Measurements from ENCODE around the gene ANAPC16. TPM values are rescaled to one million over a fixed set of nuclear protein-coding genes. Genes with fewer than 3 reads are reported as not detected.

The ANAPC16 gene
- total RNA-seq, 1 experiment from 2014 or later, result 71.1 TPM

DNA sequence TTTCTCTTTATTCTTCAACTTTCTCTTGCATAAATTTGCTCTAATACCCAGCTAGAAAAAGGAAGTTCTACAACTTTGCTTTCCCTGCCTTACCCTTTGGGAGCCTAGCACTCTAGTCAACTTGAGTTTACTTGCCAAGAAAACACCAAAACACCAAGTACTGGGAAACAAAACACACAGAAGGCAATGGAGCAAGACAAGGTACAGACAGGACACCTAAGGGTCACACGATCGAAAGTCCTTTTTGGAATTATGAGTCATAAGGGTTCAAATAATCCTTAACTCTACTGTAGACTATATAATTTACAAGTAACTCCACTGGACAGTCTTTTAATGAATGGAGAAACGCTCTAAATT, 42.6 kb upstream of the ANAPC16 start:
- Histone ChIP-seq H3K9ac (ENCODE audit: low read length) (peak overlapping the region; percentile 23; the same call in 1 of the 2 replicates), H3K4me3 (replicated peaks in 1 of 2; ENCODE audit: low read depth in 1 of 2, low read length in 2 of 2) (0 out of 4 replicates have a peak overlapping the region, but pooled peaks of 1 of the 2 experiments have one; percentile 11), H3K79me2 (ENCODE audit: insufficient read depth, low read length) (no peaks in the 10 kb centered on the region), H4K20me1 (ENCODE audit: insufficient read depth) (no peaks in the 10 kb centered on the region), H3K9me3 (ENCODE audit: control insufficient read depth in 1 of 2, insufficient read depth in 1 of 2, low read depth in 1 of 2, low read length in 2 of 2) (no peaks in the 10 kb centered on the region), H3K27me3 (ENCODE audit: insufficient read depth, low read length) (no peaks in the 10 kb centered on the region), H3K4me2 (ENCODE audit: low read length) (peak overlapping the region; percentile 63), H3K4me1 (ENCODE audit: control insufficient read depth in 1 of 2, insufficient read depth in 2 of 2, low read length in 2 of 2) (peaks cover 67 to 75% of the 10 kb centered on the region in 2 experiments), H3K36me3 (ENCODE audit: control insufficient read depth in 1 of 2, insufficient read depth in 2 of 2, low read length in 2 of 2) (no peaks in the 10 kb centered on the region), H3K27ac (ENCODE audit: low read depth, low read length) (peak overlapping the region; percentile 74), H3K9me2 (ENCODE audit: insufficient read depth) (no peaks in the 10 kb centered on the region), H2AFZ (ENCODE audit: low read depth, low read length, poor library complexity, severe bottlenecking) (no peak overlapping the region)
- ChIA-PET POLR2A (interaction anchor here (1.2 to 1.5 kb wide), 2 partner anchors 42 to 147 kb away, joined by 3 to 4 read pairs; no protein-coding TSS in a partner anchor), RAD21 (ENCODE audit: low non-redundant PET in 1 of 2, low total read pairs in 2 of 2, uncharacterized antibody in 2 of 2, unreplicated experiment in 2 of 2) (no interaction called here), CTCF (no interaction called here)
- DNase-seq (ENCODE audit: low read depth, low spot score) (no peak), ATAC-seq (no peak)
- intact Hi-C loops (cut with micrococcal nuclease), result loop anchor here (5.0 kb wide), 1 partner anchor 154 kb away; no protein-coding TSS in a partner anchor
- no TSS peak for BruUV-seq (replicated peaks)
- no peak for TF ChIP-seq JUND (IDR thresholded peaks at IDR 0.05)
- TF ChIP-seq ELF1 (IDR thresholded peaks at IDR 0.05; ENCODE audit: borderline replicate concordance, low read depth), result no peak
- no peak for TF ChIP-seq POLR2AphosphoS5 (IDR thresholded peaks at IDR 0.05; ENCODE audit: low read depth, low read length)
- no peak for TF ChIP-seq TCF7L2 (IDR thresholded peaks at IDR 0.05; ENCODE audit: borderline replicate concordance, extremely low read depth, insufficient read depth, insufficient read length)
- no peak for TF ChIP-seq EGR1 (IDR thresholded peaks at IDR 0.05; ENCODE audit: low read depth)
- TF ChIP-seq CTCF (IDR thresholded peaks at IDR 0.05 in 2 of 3, conservative IDR thresholded peaks at IDR 0.05 in 1 of 3; ENCODE audit: borderline replicate concordance in 1 of 3, insufficient read depth in 1 of 3, low read depth in 2 of 3, low read length in 2 of 3), result no peak
- no peak for TF ChIP-seq SP1 (IDR thresholded peaks at IDR 0.05; ENCODE audit: low read depth)
- no peak for TF ChIP-seq EZH2 (IDR thresholded peaks at IDR 0.05)
- TF ChIP-seq FOSL1 (IDR thresholded peaks at IDR 0.05; ENCODE audit: low read depth), result no peak
- TF ChIP-seq, protein P1, sequence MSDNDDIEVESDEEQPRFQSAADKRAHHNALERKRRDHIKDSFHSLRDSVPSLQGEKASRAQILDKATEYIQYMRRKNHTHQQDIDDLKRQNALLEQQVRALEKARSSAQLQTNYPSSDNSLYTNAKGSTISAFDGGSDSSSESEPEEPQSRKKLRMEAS (IDR thresholded peaks at IDR 0.05), result no peak
- no peak for TF ChIP-seq SRF (IDR thresholded peaks at IDR 0.05; ENCODE audit: low read depth)
- no peak for TF ChIP-seq EZH2phosphoT487 (IDR thresholded peaks at IDR 0.05; ENCODE audit: borderline replicate concordance)
- no peak for TF ChIP-seq RAD21 (IDR thresholded peaks at IDR 0.05; ENCODE audit: low read depth)
- no peak for TF ChIP-seq SIN3A (IDR thresholded peaks at IDR 0.05; ENCODE audit: low read depth)
- no peak for TF ChIP-seq ZNF274 (IDR thresholded peaks at IDR 0.05; ENCODE audit: low read depth, low read length)
- no peak for TF ChIP-seq CEBPB (IDR thresholded peaks at IDR 0.05; ENCODE audit: low read depth)
